GM12878 (cell line): ENCODE measurements around the gene RFX3. TPM values are rescaled to one million over a fixed set of nuclear protein-coding genes. Genes with fewer than 3 reads are reported as not detected.

Experiments used
- ATAC-seq: fragments of 200-7000 bp; cut with Tn5 transposase; 3 replicates; pipeline ENCODE4 v1.9.1; 2020; ENCODE audit warnings: mild to moderate bottlenecking, moderate library complexity
- BruUV-seq: library from RNA; stranded (reverse); fragments of 400-500 nt; replicated peaks from 2 replicates; lab custom pipeline; 2021; lab: Mats Ljungman, UMichigan
- CTCF ChIA-PET: fragments of 300-600 bp; sonication (Branson Sonifier 250); formaldehyde crosslinking; extraction: SDS; loops from one replicate; lab custom pipeline; 2021; ENCODE audit warnings: inconsistent platforms; lab: Yijun Ruan, JAX
- POLR2A ChIA-PET: fragments of 350-600 bp; formaldehyde crosslinking; extraction: SDS; loops from one replicate; lab custom pipeline; 2021; ENCODE audit warnings: inconsistent platforms; lab: Charles Lee
- RAD21 ChIA-PET: fragments of 300-600 bp; sonication (Branson Sonifier 250); formaldehyde crosslinking; loops from one replicate; lab custom pipeline; 2023; ENCODE audit warnings: antibody characterized with exemption; ENCODE audit not compliant: unreplicated experiment; lab: Charles Lee
- SMC1A ChIA-PET: fragments of 300-600 bp; sonication (Branson Sonifier 250); formaldehyde crosslinking; loops from one replicate; lab custom pipeline; 2023; ENCODE audit not compliant: unreplicated experiment, uncharacterized antibody; lab: Charles Lee
- DNase-seq: peaks from one replicate; pipeline ENCODE4 v3.0.0-alpha.2; 2011; ENCODE audit warnings: low read depth, low spot score
- FAIRE-seq: peaks from 3 replicates; lab custom pipeline; 2011; peaks lifted over from hg19 to GRCh38; lab: Jason Lieb, UNC
- H2AFZ ChIP-seq: 2 replicates; pipeline ENCODE4 v1.6.0; 2011; ENCODE audit warnings: low read depth, low read length, control low read depth; ENCODE audit not compliant: control insufficient read depth
- H3K27ac ChIP-seq: 2 replicates; pipeline ENCODE4 v1.5.1; 2011; ENCODE audit warnings: control low read depth; ENCODE audit not compliant: control insufficient read depth, insufficient read depth
- H3K27me3 ChIP-seq, 2 experiments: replicated peaks in 1 of 2; 2 replicates each; pipeline versions ENCODE4 v1.6.0 to v1.6.1; 2011; ENCODE audit warnings: low read length in 1 of 2; ENCODE audit not compliant: control insufficient read depth in 2 of 2, insufficient read depth in 2 of 2
- H3K36me3 ChIP-seq, 2 experiments: 2 replicates each; pipeline ENCODE4 v1.5.1; 2011; ENCODE audit warnings: low read length in 1 of 2; ENCODE audit not compliant: control insufficient read depth in 2 of 2, insufficient read depth in 2 of 2
- H3K4me1 ChIP-seq: 2 replicates; pipeline ENCODE4 v1.6.1; 2011; ENCODE audit warnings: mild to moderate bottlenecking, low read length, moderate library complexity, mixed read lengths; ENCODE audit not compliant: control insufficient read depth, insufficient read depth
- H3K4me2 ChIP-seq: 2 replicates; pipeline ENCODE4 v1.6.0; 2011; ENCODE audit warnings: control low read depth; ENCODE audit not compliant: control insufficient read depth, insufficient read depth
- H3K4me3 ChIP-seq: fragments of 200-600 bp; sonication (generic); 2 replicates; pipeline ENCODE4 v1.5.1; 2016
- H3K79me2 ChIP-seq: 2 replicates; pipeline ENCODE4 v1.6.0; 2011; ENCODE audit warnings: low read length; ENCODE audit not compliant: control insufficient read depth, insufficient read depth
- H3K9ac ChIP-seq: 2 replicates; pipeline ENCODE4 v1.8.0; 2011; ENCODE audit warnings: low read length, control low read depth, mixed read lengths; ENCODE audit not compliant: control insufficient read depth, insufficient read depth
- H3K9me3 ChIP-seq: replicated peaks from 3 replicates; pipeline ENCODE4 v1.5.1; 2011; ENCODE audit warnings: mild to moderate bottlenecking, low read length; ENCODE audit not compliant: control insufficient read depth, insufficient read depth
- H4K20me1 ChIP-seq: 2 replicates; pipeline ENCODE4 v1.6.0; 2011; ENCODE audit not compliant: control insufficient read depth, insufficient read depth
- HDGF ChIP-seq: fragments of 450-650 bp; IDR thresholded peaks from 2 replicates; pipeline ENCODE4 v1.6.1; 2016; ENCODE audit warnings: antibody characterized with exemption
- MYB ChIP-seq: fragments of 150-350 bp; IDR thresholded peaks from 2 replicates; pipeline ENCODE4 v1.6.1; 2014; ENCODE audit warnings: mild to moderate bottlenecking, low read depth, low read length, borderline replicate concordance
- NFYB ChIP-seq: IDR thresholded peaks from 2 replicates; pipeline ENCODE4 v1.6.1; 2011; ENCODE audit warnings: low read depth, mild to moderate bottlenecking, low read length, improper control_type of control experiment, moderate library complexity; ENCODE audit not compliant: insufficient read depth
- PML ChIP-seq: IDR thresholded peaks from 2 replicates; pipeline ENCODE4 v1.6.1; 2012; ENCODE audit warnings: low read length, inconsistent platforms
- SMARCA5 ChIP-seq: fragments of 450-650 bp; IDR thresholded peaks from 2 replicates; pipeline ENCODE4 v1.6.1; 2017; ENCODE audit warnings: mild to moderate bottlenecking
- YBX1 ChIP-seq: fragments of 450-650 bp; IDR thresholded peaks from 2 replicates; pipeline ENCODE4 v1.6.1; 2016; ENCODE audit warnings: antibody characterized with exemption
- ZBTB33 ChIP-seq: fragments of 450-650 bp; IDR thresholded peaks from 2 replicates; pipeline ENCODE4 v1.6.1; 2017; ENCODE audit warnings: mild to moderate bottlenecking
- WGBS: methylation state at CpG from one replicate; pipeline ENCODE4 v1.1.6; 2016; ENCODE audit warnings: low lambda C conversion rate; ENCODE audit not compliant: insufficient replicate concordance, insufficient coverage; ENCODE audit errors: missing lambda C conversion rate; 5-methylcytosine and 5-hydroxymethylcytosine counted together
- in situ Hi-C: fragments of 300-500 bp; cut with MboI; formaldehyde crosslinking; loops from 9 replicates; pipeline ENCODE4 v1.14.3; 2018; ENCODE audit warnings: mixed read lengths
- intact Hi-C: fragments of 100-400 bp; cut with micrococcal nuclease; formaldehyde crosslinking; loops from one replicate; pipeline ENCODE4 v1.14.2; 2022; ENCODE audit not compliant: unreplicated experiment
- polyA plus RNA-seq, 11 experiments: library from polyadenylated mRNA; depleted of rRNA in 4 of 11; unstranded in 6 of 11; stranded (reverse) in 5 of 11; fragments of >200 nt; fragmentation: Nextera tagmentation in 4 of 11; fragmentation: Illumina TruSeq in 1 of 11; extraction: Ambion mirVana in 4 of 11; extraction: Trizol in 1 of 11; gene quantifications; 1 replicate in 1 of 11; 2 replicates in 10 of 11; pipeline versions ENCODE4 v1.2.1 to v1.2.3, GENCODE V29; 2011 to 2016; ENCODE audit warnings: inconsistent platforms in 2 of 11, missing spikeins in 2 of 11, low read depth in 1 of 11
- total RNA-seq, 4 experiments: library from RNA; depleted of rRNA in 3 of 4; stranded (reverse); fragments of >200 nt in 3 of 4; fragmentation: Illumina TruSeq in 1 of 4; extraction: Trizol in 1 of 4; gene quantifications; 2 replicates each; pipeline versions ENCODE4 v1.2.1 to v1.2.3, GENCODE V29; 2013 to 2021

RFX3 gene
- total and polyA plus RNA-seq, 10 of the 15 experiments (the other 5 are each of a cell fraction or from before 2014, with no cell fraction given): 1.2 to 26.4 (median 6.7) TPM

DNA sequence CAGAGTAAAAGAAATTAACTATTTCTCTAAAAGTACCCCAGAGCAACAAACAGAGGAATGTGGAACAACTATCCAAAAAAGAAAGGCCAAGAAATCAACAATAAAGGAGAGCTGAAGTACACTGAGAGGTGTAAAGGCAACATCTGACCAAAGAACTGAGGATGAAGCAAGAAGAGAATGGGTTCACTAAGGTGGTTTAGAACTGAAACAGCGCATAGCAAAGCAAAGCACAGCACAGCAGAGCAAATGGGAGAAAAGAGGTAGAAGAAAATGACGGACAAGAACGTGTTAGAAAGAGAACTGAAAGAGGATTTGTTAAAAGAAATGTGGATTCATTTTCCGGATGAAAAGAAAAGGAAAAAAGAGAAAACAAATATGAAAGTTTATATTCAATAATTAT lies 25.8 kb downstream of the RFX3 start:
- no peak for DNase-seq
- TF ChIP-seq MYB (no peak), PML (no peak), ZBTB33 (no peak), SMARCA5 (no peak), YBX1 (no peak), HDGF (no peak), NFYB (no peak)
- POLR2A ChIA-PET: interaction anchor here (0.6 to 2.2 kb wide), 3 partner anchors 8 to 27 kb away, joined by 4 to 9 read pairs (median 5); no protein-coding TSS in a partner anchor
- H3K79me2 ChIP-seq: no peaks in the 10 kb centered on the region; the same call in 1 of the 2 replicates
- peak overlapping the region; percentile 41; the same call in 1 of the 2 replicates for H3K9ac ChIP-seq
- no peaks in the 10 kb centered on the region for H4K20me1 ChIP-seq
- RAD21 ChIA-PET: interaction anchor here (0.8 to 1.9 kb wide), 4 partner anchors 9 to 27 kb away, joined by 4 to 5 read pairs (median 4); no protein-coding TSS in a partner anchor
- intact Hi-C loops: no loop called here
- H3K9me3 ChIP-seq: peaks cover 2% of the 10 kb centered on the region; the same call in 1 of the 3 replicates
- SMC1A ChIA-PET: interaction anchor here (1.2 to 5.4 kb wide), 4 partner anchors 9 to 27 kb away, joined by 6 to 19 read pairs (median 11); partner anchors contain the start of gene RFX3
- ATAC-seq: peak; percentile 66
- 70% methylated on average over 4 of the region's 4 CpGs for WGBS
- H3K4me1 ChIP-seq: peaks cover 2% of the 10 kb centered on the region; the same call in 1 of the 2 replicates
- peak overlapping the region; percentile 52; the same call in 1 of the 2 replicates for H3K4me2 ChIP-seq
- in situ Hi-C loops: no loop called here
- 0 out of 4 replicates have a peak, but pooled peaks cover 0 to 4% of the 10 kb centered on the region in 2 experiments for H3K36me3 ChIP-seq
- TSS peak; percentile 24 for BruUV-seq
- peak overlapping the region; percentile 43; the same call in 1 of the 2 replicates for H3K27ac ChIP-seq
- H2AFZ ChIP-seq: peak overlapping the region; percentile 37; the same call in 1 of the 2 replicates
- FAIRE-seq: no peak
- H3K4me3 ChIP-seq: no peak overlapping the region
- no peaks in the 10 kb centered on the region for H3K27me3 ChIP-seq
- CTCF ChIA-PET: interaction anchor here (1.0 kb wide), 1 partner anchor 33 kb away, joined by 3 read pairs; no protein-coding TSS in a partner anchor
